PFSK-1 (cell line): ENCODE data around the gene CACNA1H.

ENCODE experiments used
- FOXP2 ChIP-seq: optimal IDR thresholded peaks from 2 replicates; pipeline ENCODE3; 2011; ENCODE audit warnings: borderline replicate concordance, control low read depth, inconsistent platforms; ENCODE audit not compliant: insufficient read depth; ENCODE audit errors: extremely low read length, extremely low read depth
- POLR2AphosphoS5 ChIP-seq: IDR thresholded peaks from 2 replicates; pipeline ENCODE4 v1.6.1; 2012; ENCODE audit warnings: low read depth, mild to moderate bottlenecking, control low read depth, low read length, moderate library complexity
- REST ChIP-seq, 2 experiments: IDR thresholded peaks; 2 replicates each; pipeline versions ENCODE4 v1.6.1 to v1.8.0; 2011 to 2012; ENCODE audit warnings: low read depth in 2 of 2, low read length in 2 of 2, control low read depth in 1 of 2, inconsistent platforms in 1 of 2, mild to moderate bottlenecking in 1 of 2, moderate library complexity in 1 of 2; ENCODE audit not compliant: insufficient read depth in 1 of 2
- SIN3A ChIP-seq: IDR thresholded peaks from 2 replicates; pipeline ENCODE4 v1.6.1; 2012; ENCODE audit warnings: mild to moderate bottlenecking, low read length, moderate library complexity, borderline replicate concordance; ENCODE audit not compliant: insufficient read depth
- TAF1 ChIP-seq: IDR thresholded peaks from 2 replicates; pipeline ENCODE4 v1.6.1; 2012; ENCODE audit warnings: low read length, control low read depth, borderline replicate concordance; ENCODE audit not compliant: insufficient read depth

GRCh38 chr16:1164382-1164781 lies 11.5 kb downstream of the CACNA1H start:
- no peak for TF ChIP-seq SIN3A
- TF ChIP-seq REST (IDR thresholded peaks at IDR 0.05; ENCODE audit: insufficient read depth in 1 of 2, low read depth in 2 of 2, low read length in 2 of 2): no peak
- no peak for TF ChIP-seq POLR2AphosphoS5
- TF ChIP-seq TAF1: no peak
- TF ChIP-seq FOXP2: no peak
